K562 (cell line): ENCODE data around the gene VTN. TPM values are rescaled to one million over a fixed set of nuclear protein-coding genes. Genes with fewer than 3 reads are reported as not detected.

Experiments
- CHD2 ChIP-seq: IDR thresholded peaks from 2 replicates; pipeline ENCODE4 v1.6.1; 2011; ENCODE audit warnings: low read depth, low read length
- CREB5 ChIP-seq: fragments of 250-450 bp; sonication (Bioruptor Pico); IDR thresholded peaks from 2 replicates; pipeline ENCODE4 v1.5.0; 2020; ENCODE audit warnings: mild to moderate bottlenecking
- CSDE1 ChIP-seq, 2 experiments: fragments of 450-650 bp; IDR thresholded peaks; 2 replicates each; pipeline ENCODE4 v1.6.1; 2016; ENCODE audit warnings: mild to moderate bottlenecking in 1 of 2
- ELK1 ChIP-seq: sonication (generic); formaldehyde crosslinking; IDR thresholded peaks from 2 replicates; pipeline ENCODE4 v1.8.1; 2022; ENCODE audit warnings: missing genetic modification reagents
- GATAD2A ChIP-seq: fragments of 450-650 bp; IDR thresholded peaks from 2 replicates; pipeline ENCODE4 v1.6.1; 2017
- HMGN3 ChIP-seq: IDR thresholded peaks from 2 replicates; pipeline ENCODE4 v1.6.1; 2011; ENCODE audit warnings: borderline replicate concordance, low read depth, mild to moderate bottlenecking, mixed read lengths, low read length; ENCODE audit not compliant: insufficient read length; ENCODE audit errors: extremely low read depth
- KAT7 ChIP-seq: sonication (generic); formaldehyde crosslinking; IDR thresholded peaks from 2 replicates; pipeline ENCODE4 v1.8.0; 2022; ENCODE audit warnings: missing genetic modification reagents, mild to moderate bottlenecking, borderline replicate concordance
- KDM1A ChIP-seq, 2 experiments: fragments of 450-650 bp; IDR thresholded peaks; 2 replicates each; pipeline ENCODE4 v1.6.1; 2016; ENCODE audit warnings: mild to moderate bottlenecking in 2 of 2
- KDM4B ChIP-seq, 2 experiments: fragments of 450-650 bp in 1 of 2; sonication (generic) in 1 of 2; IDR thresholded peaks; 2 replicates each; pipeline ENCODE4 v1.6.1; 2016 to 2017; ENCODE audit warnings: borderline replicate concordance in 2 of 2, antibody characterized with exemption in 1 of 2, low read depth in 1 of 2, mild to moderate bottlenecking in 1 of 2
- MBD2 ChIP-seq: sonication (generic); IDR thresholded peaks from 2 replicates; pipeline ENCODE4 v1.6.1; 2016; ENCODE audit warnings: low read depth, borderline replicate concordance
- PCBP2 ChIP-seq: fragments of 200-400 bp; formaldehyde crosslinking; IDR thresholded peaks from 2 replicates; pipeline ENCODE4 v1.6.1; 2018; ENCODE audit warnings: low read length, low read depth, mild to moderate bottlenecking, moderate library complexity; ENCODE audit not compliant: poor library complexity, severe bottlenecking
- POLR3A ChIP-seq: IDR thresholded peaks from 2 replicates; pipeline ENCODE4 v1.6.1; 2011; ENCODE audit warnings: borderline replicate concordance, mild to moderate bottlenecking, moderate library complexity; ENCODE audit not compliant: insufficient read length, insufficient read depth; ENCODE audit errors: extremely low read depth
- SMAD2 ChIP-seq: fragments of 150-350 bp; IDR thresholded peaks from 2 replicates; pipeline ENCODE4 v1.6.1; 2014; ENCODE audit warnings: low read depth, mild to moderate bottlenecking, low read length
- SP1 ChIP-seq: sonication (generic); formaldehyde crosslinking; IDR thresholded peaks from 2 replicates; pipeline ENCODE4 v1.8.1; 2022; ENCODE audit warnings: mild to moderate bottlenecking, missing genetic modification reagents
- TCF3 ChIP-seq: sonication (generic); formaldehyde crosslinking; IDR thresholded peaks from 2 replicates; pipeline ENCODE4 v1.4.0; 2020; ENCODE audit warnings: mild to moderate bottlenecking, missing genetic modification reagents
- ZBTB12 ChIP-seq: fragments of 250-450 bp; sonication (Bioruptor Pico); IDR thresholded peaks from 2 replicates; pipeline ENCODE4 v1.4.0; 2020
- ZNF146 ChIP-seq: IDR thresholded peaks from one replicate; pipeline ENCODE4 v1.6.1; 2018; ENCODE audit warnings: missing compliant biosample characterization; ENCODE audit not compliant: unreplicated experiment
- ZNF239 ChIP-seq: fragments of 250-450 bp; sonication (Bioruptor Pico); IDR thresholded peaks from 2 replicates; pipeline ENCODE4 v1.4.0; 2020; ENCODE audit warnings: mild to moderate bottlenecking
- ZNF41 ChIP-seq: fragments of 250-450 bp; sonication (Bioruptor Pico); conservative IDR thresholded peaks from 2 replicates; pipeline ENCODE4 v1.4.0; 2020; ENCODE audit warnings: mild to moderate bottlenecking
- ZNF511 ChIP-seq: sonication (generic); formaldehyde crosslinking; IDR thresholded peaks from 2 replicates; pipeline ENCODE4 v1.8.0; 2022; ENCODE audit warnings: mild to moderate bottlenecking, missing genetic modification reagents
- ZNF780A ChIP-seq: fragments of 250-450 bp; sonication (Bioruptor Pico); IDR thresholded peaks from 2 replicates; pipeline ENCODE4 v1.5.0; 2021; ENCODE audit warnings: mild to moderate bottlenecking
- polyA plus RNA-seq, 8 experiments: library from polyadenylated mRNA; depleted of rRNA in 4 of 8; stranded (reverse) in 5 of 8; unstranded in 3 of 8; fragments of >200 nt; fragmentation: Nextera tagmentation in 2 of 8; fragmentation: Illumina TruSeq in 1 of 8; extraction: Ambion mirVana in 2 of 8; extraction: Trizol in 1 of 8; gene quantifications; 2 replicates each; pipeline versions ENCODE4 v1.2.1 to v1.2.3, GENCODE V29; 2011 to 2014; ENCODE audit warnings: inconsistent platforms in 1 of 8, missing spikeins in 1 of 8
- total RNA-seq, 7 experiments: library from RNA; depleted of rRNA in 6 of 7; stranded (reverse); fragments of >200 nt in 6 of 7; fragmentation: Illumina TruSeq in 2 of 7; extraction: Trizol in 2 of 7; gene quantifications; 2 replicates each; pipeline versions ENCODE4 v1.2.1 to v1.2.3, GENCODE V29; 2011 to 2021; ENCODE audit warnings: low replicate concordance in 1 of 7

Gene VTN
- total and polyA plus RNA-seq, 9 of the 15 experiments (the other 6 are each of a cell fraction or from before 2014, with no cell fraction given) = 0.13 to 1.0 (median 0.29) TPM; not detected in 1

- TF ChIP-seq TCF3 (CRISPR knock-in tag) (no peak), KAT7 (CRISPR knock-in tag) (no peak), GATAD2A (no peak), CREB5 (peak; percentile 82; the same call in 1 of the 2 replicates), CHD2 (peak; percentile 63; the same call in 1 of the 2 replicates), ZNF511 (CRISPR knock-in tag) (0 out of 2 replicates have a peak, but pooled peaks have one; percentile 7), HMGN3 (peak; percentile 59), CSDE1 (IDR thresholded peaks at IDR 0.05) (peak in 1 of 2 experiments; percentile 48; a peak in 1 of 4 replicates), PCBP2 (no peak), ZNF239 (CRISPR knock-in tag) (peak; percentile 58), MBD2 (peak; percentile 91), SMAD2 (no peak), POLR3A (no peak), KDM4B (IDR thresholded peaks at IDR 0.05; ENCODE audit: borderline replicate concordance in 2 of 2, low read depth in 1 of 2) (peak in 1 of 2 experiments; percentile 85; a peak in 2 of 4 replicates), KDM1A (IDR thresholded peaks at IDR 0.05) (no peak), ZBTB12 (CRISPR knock-in tag) (peak; percentile 94), ELK1 (CRISPR knock-in tag) (no peak), ZNF146 (CRISPR knock-in tag) (no peak), SP1 (CRISPR knock-in tag) (peak; percentile 64), ZNF41 (CRISPR knock-in tag) (0 out of 2 replicates have a peak, but pooled peaks have one; percentile 33), ZNF780A (no peak)
Observed at GRCh38 chr17:28335201-28335958, 34.7 kb downstream of the VTN start, which contains the start of the genes IFT20 and TNFAIP1 (continued).
